ENCODE data around the gene FBXL7. TPM values are rescaled to one million over a fixed set of nuclear protein-coding genes. Genes with fewer than 3 reads are reported as not detected.
A peak's percentile ranks its signal among the peaks of the same experiment; 100 is the strongest.

Gene FBXL7
- 12.1 TPM for total RNA-seq

GRCh38 chr5:15499528-15500324 lies at the start of gene FBXL7:
Gene FBXL7 (plus strand): TSS chr5:15500180.
- DNase-seq (ENCODE audit: low spot score), result peak; percentile 61

GRCh38 chr5:15450473-15450872 lies 49.5 kb upstream of the FBXL7 start:
- no peak for DNase-seq (ENCODE audit: low spot score)

- DNase-seq (ENCODE audit: low spot score), result no peak
Observed at GRCh38 chr5:15450949-15451348, 49.0 kb upstream of the FBXL7 start.

GRCh38 chr5:15452030-15452429 lies 48.0 kb upstream of the FBXL7 start:
- DNase-seq (ENCODE audit: low spot score), result peak; percentile 45

- no peak for DNase-seq (ENCODE audit: low spot score)
Observed at GRCh38 chr5:15452781-15453180, 47.2 kb upstream of the FBXL7 start.

- no peak for DNase-seq (ENCODE audit: low spot score)
Observed at GRCh38 chr5:15459200-15459599, 40.8 kb upstream of the FBXL7 start.

- no peak for DNase-seq (ENCODE audit: low spot score)
Observed at GRCh38 chr5:15463231-15463980, 36.6 kb upstream of the FBXL7 start.

- DNase-seq (ENCODE audit: low spot score), result no peak
Observed at GRCh38 chr5:15472116-15472515, 27.9 kb upstream of the FBXL7 start.

- no peak for DNase-seq (ENCODE audit: low spot score)
Observed at GRCh38 chr5:15474143-15474719, 25.7 kb upstream of the FBXL7 start.

GRCh38 chr5:15475367-15475766 lies 24.6 kb upstream of the FBXL7 start:
- no peak for DNase-seq (ENCODE audit: low spot score)

GRCh38 chr5:15476977-15477376 lies 23.0 kb upstream of the FBXL7 start:
- DNase-seq (ENCODE audit: low spot score), result no peak

- no peak for DNase-seq (ENCODE audit: low spot score)
Observed at GRCh38 chr5:15480436-15480835, 19.5 kb upstream of the FBXL7 start.

GRCh38 chr5:15483351-15484097 lies 16.5 kb upstream of the FBXL7 start:
- no peak for DNase-seq (ENCODE audit: low spot score)

GRCh38 chr5:15487228-15487627 lies 12.8 kb upstream of the FBXL7 start:
- DNase-seq (ENCODE audit: low spot score), result no peak

GRCh38 chr5:15489571-15490235 lies 10.3 kb upstream of the FBXL7 start:
- DNase-seq (ENCODE audit: low spot score), result no peak

- DNase-seq (ENCODE audit: low spot score), result no peak
Observed at GRCh38 chr5:15492545-15492944, 7.4 kb upstream of the FBXL7 start.

GRCh38 chr5:15493501-15493900 lies 6.5 kb upstream of the FBXL7 start:
- no peak for DNase-seq (ENCODE audit: low spot score)

- DNase-seq (ENCODE audit: low spot score), result no peak
Observed at GRCh38 chr5:15495026-15495425, 5.0 kb upstream of the FBXL7 start.

- no peak for DNase-seq (ENCODE audit: low spot score)
Observed at GRCh38 chr5:15496886-15497285, 3.1 kb upstream of the FBXL7 start.

- no peak for DNase-seq (ENCODE audit: low spot score)
Observed at GRCh38 chr5:15500325-15501001, 483 bp downstream of the FBXL7 start.

Data from mucosa of gallbladder (tissue), 1 donor.